IMR-90 (cell line): ENCODE results near the gene PRMT5.

Experiments used
- BHLHE40 ChIP-seq: fragments of 150-350 bp; IDR thresholded peaks from 2 replicates; pipeline ENCODE4 v1.6.1; 2016; ENCODE audit warnings: mild to moderate bottlenecking, low read depth, low read length
- CEBPB ChIP-seq: IDR thresholded peaks from 2 replicates; pipeline ENCODE4 v1.6.1; 2012; ENCODE audit warnings: low read depth, low read length, improper control_type of control experiment
- CHD1 ChIP-seq: IDR thresholded peaks from 2 replicates; pipeline ENCODE4 v1.6.1; 2012; ENCODE audit warnings: low read depth, low read length, improper control_type of control experiment
- FOS ChIP-seq: fragments of 150-350 bp; IDR thresholded peaks from 2 replicates; pipeline ENCODE4 v1.6.1; 2016; ENCODE audit warnings: low read depth, low read length
- MAFK ChIP-seq: IDR thresholded peaks from 2 replicates; pipeline ENCODE4 v1.6.1; 2012; ENCODE audit warnings: low read depth, low read length, improper control_type of control experiment
- MAZ ChIP-seq: IDR thresholded peaks from 2 replicates; pipeline ENCODE4 v1.6.1; 2012; ENCODE audit warnings: low read depth, mild to moderate bottlenecking, low read length, improper control_type of control experiment, moderate library complexity, borderline replicate concordance
- MXI1 ChIP-seq: IDR thresholded peaks from 2 replicates; pipeline ENCODE4 v1.6.1; 2012; ENCODE audit warnings: low read depth, mild to moderate bottlenecking, low read length, moderate library complexity, borderline replicate concordance
- POLR2A ChIP-seq: IDR thresholded peaks from 2 replicates; pipeline ENCODE4 v1.6.1; 2012; ENCODE audit warnings: mild to moderate bottlenecking, low read depth, low read length
- RAD21 ChIP-seq: IDR thresholded peaks from 2 replicates; pipeline ENCODE4 v1.6.1; 2012; ENCODE audit warnings: low read length, improper control_type of control experiment
- RFX5 ChIP-seq: IDR thresholded peaks from 2 replicates; pipeline ENCODE4 v1.8.0; 2012; ENCODE audit warnings: low read depth, mild to moderate bottlenecking, low read length, moderate library complexity
- TF ChIP-seq, protein P1 (sequence below): conservative IDR thresholded peaks from 2 replicates; pipeline ENCODE4 v1.5.1; 2012; ENCODE audit warnings: mild to moderate bottlenecking, low read depth, low read length, improper control_type of control experiment
- TF ChIP-seq, protein P2 (sequence below): fragments of 150-350 bp; IDR thresholded peaks from 2 replicates; pipeline ENCODE4 v1.6.1; 2017; ENCODE audit warnings: mild to moderate bottlenecking, antibody characterized with exemption, low read length, low read depth
- TF ChIP-seq, protein P3 (sequence below): fragments of 150-350 bp; IDR thresholded peaks from 2 replicates; pipeline ENCODE4 v1.6.1; 2016; ENCODE audit warnings: low read depth, mild to moderate bottlenecking, low read length, moderate library complexity, borderline replicate concordance

DNA sequence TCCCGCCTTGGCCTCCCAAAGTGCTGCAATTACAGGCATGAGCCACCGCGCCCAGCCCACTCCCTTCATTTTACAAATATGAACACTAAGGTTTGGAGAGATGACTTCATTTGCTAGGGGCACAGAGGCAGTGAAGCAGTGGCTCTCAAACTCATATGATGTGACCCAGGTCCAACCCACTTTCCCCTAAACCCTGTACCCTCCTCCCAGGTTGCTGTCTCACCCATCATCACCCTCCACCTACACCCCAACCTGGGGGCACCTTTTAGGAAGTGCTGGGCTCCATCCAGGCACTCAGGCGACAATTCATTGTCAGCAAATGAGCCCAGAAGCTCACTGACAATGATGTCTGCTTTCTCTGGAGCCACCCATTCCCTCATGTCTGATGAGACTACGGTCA is 5.4 kb downstream of the PRMT5 start:
- TF ChIP-seq, protein P1, sequence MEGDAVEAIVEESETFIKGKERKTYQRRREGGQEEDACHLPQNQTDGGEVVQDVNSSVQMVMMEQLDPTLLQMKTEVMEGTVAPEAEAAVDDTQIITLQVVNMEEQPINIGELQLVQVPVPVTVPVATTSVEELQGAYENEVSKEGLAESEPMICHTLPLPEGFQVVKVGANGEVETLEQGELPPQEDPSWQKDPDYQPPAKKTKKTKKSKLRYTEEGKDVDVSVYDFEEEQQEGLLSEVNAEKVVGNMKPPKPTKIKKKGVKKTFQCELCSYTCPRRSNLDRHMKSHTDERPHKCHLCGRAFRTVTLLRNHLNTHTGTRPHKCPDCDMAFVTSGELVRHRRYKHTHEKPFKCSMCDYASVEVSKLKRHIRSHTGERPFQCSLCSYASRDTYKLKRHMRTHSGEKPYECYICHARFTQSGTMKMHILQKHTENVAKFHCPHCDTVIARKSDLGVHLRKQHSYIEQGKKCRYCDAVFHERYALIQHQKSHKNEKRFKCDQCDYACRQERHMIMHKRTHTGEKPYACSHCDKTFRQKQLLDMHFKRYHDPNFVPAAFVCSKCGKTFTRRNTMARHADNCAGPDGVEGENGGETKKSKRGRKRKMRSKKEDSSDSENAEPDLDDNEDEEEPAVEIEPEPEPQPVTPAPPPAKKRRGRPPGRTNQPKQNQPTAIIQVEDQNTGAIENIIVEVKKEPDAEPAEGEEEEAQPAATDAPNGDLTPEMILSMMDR, result no peak
- TF ChIP-seq POLR2A (no peak), RAD21 (no peak), FOS (no peak), CEBPB (no peak), MAZ (no peak), MXI1 (no peak), RFX5 (no peak), BHLHE40 (no peak), CHD1 (no peak), MAFK (no peak)
- TF ChIP-seq, protein P2, sequence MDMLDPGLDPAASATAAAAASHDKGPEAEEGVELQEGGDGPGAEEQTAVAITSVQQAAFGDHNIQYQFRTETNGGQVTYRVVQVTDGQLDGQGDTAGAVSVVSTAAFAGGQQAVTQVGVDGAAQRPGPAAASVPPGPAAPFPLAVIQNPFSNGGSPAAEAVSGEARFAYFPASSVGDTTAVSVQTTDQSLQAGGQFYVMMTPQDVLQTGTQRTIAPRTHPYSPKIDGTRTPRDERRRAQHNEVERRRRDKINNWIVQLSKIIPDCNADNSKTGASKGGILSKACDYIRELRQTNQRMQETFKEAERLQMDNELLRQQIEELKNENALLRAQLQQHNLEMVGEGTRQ, result no peak
- TF ChIP-seq, protein P3, sequence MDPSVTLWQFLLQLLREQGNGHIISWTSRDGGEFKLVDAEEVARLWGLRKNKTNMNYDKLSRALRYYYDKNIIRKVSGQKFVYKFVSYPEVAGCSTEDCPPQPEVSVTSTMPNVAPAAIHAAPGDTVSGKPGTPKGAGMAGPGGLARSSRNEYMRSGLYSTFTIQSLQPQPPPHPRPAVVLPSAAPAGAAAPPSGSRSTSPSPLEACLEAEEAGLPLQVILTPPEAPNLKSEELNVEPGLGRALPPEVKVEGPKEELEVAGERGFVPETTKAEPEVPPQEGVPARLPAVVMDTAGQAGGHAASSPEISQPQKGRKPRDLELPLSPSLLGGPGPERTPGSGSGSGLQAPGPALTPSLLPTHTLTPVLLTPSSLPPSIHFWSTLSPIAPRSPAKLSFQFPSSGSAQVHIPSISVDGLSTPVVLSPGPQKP, result no peak
